ENCODE data around the gene NOG.

Gene NOG

GRCh38 chr17:56642424-56642823, 48.9 kb downstream of the NOG start:
- no peak overlapping the region for H3K27ac ChIP-seq (ENCODE audit: low read length)
- no peak overlapping the region for H3K9ac ChIP-seq (ENCODE audit: low read depth, low read length)
- no peak for ATAC-seq (ENCODE audit: insufficient read depth, low read depth)
- no peaks in the 10 kb centered on the region for H3K4me1 ChIP-seq (ENCODE audit: insufficient read depth, low read length)
- H3K9me3 ChIP-seq (ENCODE audit: insufficient read depth, low read length, severe bottlenecking): no peaks in the 10 kb centered on the region
- H2AFZ ChIP-seq (ENCODE audit: low read depth, low read length): no peak overlapping the region
- H3K36me3 ChIP-seq (ENCODE audit: insufficient read depth, low read length): no peaks in the 10 kb centered on the region
- DNase-seq: no peak
- H4K20me1 ChIP-seq (ENCODE audit: insufficient read depth, low read length): no peaks in the 10 kb centered on the region
- no peaks in the 10 kb centered on the region for H3K79me2 ChIP-seq (ENCODE audit: insufficient read depth, low read length)
- H3K4me2 ChIP-seq (ENCODE audit: insufficient read depth, low read length): no peak overlapping the region
- TF ChIP-seq, protein P1, sequence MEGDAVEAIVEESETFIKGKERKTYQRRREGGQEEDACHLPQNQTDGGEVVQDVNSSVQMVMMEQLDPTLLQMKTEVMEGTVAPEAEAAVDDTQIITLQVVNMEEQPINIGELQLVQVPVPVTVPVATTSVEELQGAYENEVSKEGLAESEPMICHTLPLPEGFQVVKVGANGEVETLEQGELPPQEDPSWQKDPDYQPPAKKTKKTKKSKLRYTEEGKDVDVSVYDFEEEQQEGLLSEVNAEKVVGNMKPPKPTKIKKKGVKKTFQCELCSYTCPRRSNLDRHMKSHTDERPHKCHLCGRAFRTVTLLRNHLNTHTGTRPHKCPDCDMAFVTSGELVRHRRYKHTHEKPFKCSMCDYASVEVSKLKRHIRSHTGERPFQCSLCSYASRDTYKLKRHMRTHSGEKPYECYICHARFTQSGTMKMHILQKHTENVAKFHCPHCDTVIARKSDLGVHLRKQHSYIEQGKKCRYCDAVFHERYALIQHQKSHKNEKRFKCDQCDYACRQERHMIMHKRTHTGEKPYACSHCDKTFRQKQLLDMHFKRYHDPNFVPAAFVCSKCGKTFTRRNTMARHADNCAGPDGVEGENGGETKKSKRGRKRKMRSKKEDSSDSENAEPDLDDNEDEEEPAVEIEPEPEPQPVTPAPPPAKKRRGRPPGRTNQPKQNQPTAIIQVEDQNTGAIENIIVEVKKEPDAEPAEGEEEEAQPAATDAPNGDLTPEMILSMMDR (IDR thresholded peaks at IDR 0.05; ENCODE audit: borderline replicate concordance, extremely low read depth, low read length, poor library complexity, severe bottlenecking): no peak
- TF ChIP-seq EZH2 (IDR thresholded peaks at IDR 0.05; ENCODE audit: borderline replicate concordance, low read depth, low read length, severe bottlenecking): no peak
- peaks cover 19% of the 10 kb centered on the region for H3K27me3 ChIP-seq (ENCODE audit: insufficient read depth, low read length, poor library complexity)
- no peak overlapping the region for H3K4me3 ChIP-seq (ENCODE audit: low read depth in 1 of 2, low read length in 2 of 2)
